Neural crest cell (in vitro differentiated cells): Measurements from ENCODE around the gene CCR7. TPM values are rescaled to one million over a fixed set of nuclear protein-coding genes. Genes with fewer than 3 reads are reported as not detected.

ENCODE experiments used
- DNase-seq: peaks from one replicate; pipeline ENCODE4 v3.0.0; 2021; ENCODE audit warnings: low read depth, mixed read lengths, low spot score
- H3K27ac Mint-ChIP-seq: one replicate; pipeline ENCODE4 v1.8.0; 2021; ENCODE audit warnings: mild to moderate bottlenecking, mixed read lengths; ENCODE audit not compliant: unreplicated experiment
- H3K27me3 Mint-ChIP-seq: 2 replicates; pipeline ENCODE4 v1.8.0; 2021; ENCODE audit warnings: low read depth, mild to moderate bottlenecking, mixed read lengths
- H3K36me3 Mint-ChIP-seq: 2 replicates; pipeline ENCODE4 v1.8.0; 2021; ENCODE audit warnings: low read depth, mild to moderate bottlenecking, mixed read lengths
- H3K4me1 Mint-ChIP-seq: 2 replicates; pipeline ENCODE4 v1.8.0; 2021; ENCODE audit warnings: mixed read lengths
- H3K4me3 Mint-ChIP-seq: one replicate; pipeline ENCODE4 v1.8.0; 2021; ENCODE audit warnings: mild to moderate bottlenecking, mixed read lengths
- H3K9me3 Mint-ChIP-seq: 2 replicates; pipeline ENCODE4 v1.8.0; 2021; ENCODE audit warnings: mixed read lengths
- CTCF ChIP-seq: fragments of 200-600 bp; sonication (generic); conservative IDR thresholded peaks from 2 replicates; pipeline ENCODE4 v1.5.0; 2021; ENCODE audit warnings: antibody characterized with exemption, mild to moderate bottlenecking
- total RNA-seq: library from RNA; stranded (reverse); gene quantifications from 2 replicates; pipeline ENCODE4 v1.2.1, GENCODE V29; 2021

The CCR7 gene
- total RNA-seq, 1 donor from 2014 or later: 0.33 TPM

- no peak for DNase-seq
- no peak overlapping the region for H3K27ac Mint-ChIP-seq
These were observed 53.5 kb downstream of the CCR7 start for GRCh38 chr17:40511667-40512220.

GRCh38 chr17:40511136-40511535 is 54.1 kb downstream of the CCR7 start:
- H3K9me3 Mint-ChIP-seq: no peaks in the 10 kb centered on the region
- peaks cover 6% of the 10 kb centered on the region for H3K27me3 Mint-ChIP-seq
- no peak overlapping the region for H3K27ac Mint-ChIP-seq
- no peaks in the 10 kb centered on the region for H3K4me1 Mint-ChIP-seq
- DNase-seq: no peak
- no peaks in the 10 kb centered on the region for H3K36me3 Mint-ChIP-seq
- no peak for TF ChIP-seq CTCF
- no peak overlapping the region for H3K4me3 Mint-ChIP-seq

More at GRCh38 chr17:40511667-40512220, 53.5 kb downstream of the CCR7 start:
- Mint-ChIP-seq H3K27me3 (peaks cover 6% of the 10 kb centered on the region), H3K9me3 (no peaks in the 10 kb centered on the region), H3K4me3 (no peak overlapping the region), H3K4me1 (no peaks in the 10 kb centered on the region), H3K36me3 (no peaks in the 10 kb centered on the region)
- no peak for TF ChIP-seq CTCF

- Mint-ChIP-seq H3K27ac (no peak overlapping the region), H3K9me3 (no peaks in the 10 kb centered on the region), H3K4me3 (no peak overlapping the region), H3K27me3 (peaks cover 6% of the 10 kb centered on the region), H3K4me1 (no peaks in the 10 kb centered on the region), H3K36me3 (no peaks in the 10 kb centered on the region)
- TF ChIP-seq CTCF: no peak
- no peak for DNase-seq
These were observed 55.0 kb downstream of the CCR7 start for GRCh38 chr17:40510328-40510648.

- Mint-ChIP-seq H3K27ac (no peak overlapping the region), H3K4me1 (no peaks in the 10 kb centered on the region), H3K4me3 (no peak overlapping the region), H3K27me3 (peaks cover 6% of the 10 kb centered on the region), H3K9me3 (no peaks in the 10 kb centered on the region), H3K36me3 (no peaks in the 10 kb centered on the region)
- DNase-seq: no peak
- no peak for TF ChIP-seq CTCF
These were observed 55.5 kb downstream of the CCR7 start for GRCh38 chr17:40509626-40510327.

- DNase-seq: no peak
- H3K4me3 Mint-ChIP-seq: no peak overlapping the region
- H3K36me3 Mint-ChIP-seq: no peaks in the 10 kb centered on the region
- no peaks in the 10 kb centered on the region for H3K4me1 Mint-ChIP-seq
- TF ChIP-seq CTCF: no peak
- no peaks in the 10 kb centered on the region for H3K27me3 Mint-ChIP-seq
- no peak overlapping the region for H3K27ac Mint-ChIP-seq
- H3K9me3 Mint-ChIP-seq: no peaks in the 10 kb centered on the region
These were observed 58.5 kb downstream of the CCR7 start for GRCh38 chr17:40506786-40507185.

Other genes with a start within 250 kb of the CCR7 start
- gene GJD3, start 200.7 kb downstream of the CCR7 start, total RNA-seq: 0.34 TPM in 1 of 2 replicates, not detected in the other
- 295 and 302 TPM in 2 replicates for gene TOP2A, start 147.6 kb downstream of the CCR7 start, total RNA-seq
- 56.1 and 56.7 TPM in 2 replicates for gene IGFBP4, start 122.0 kb downstream of the CCR7 start, total RNA-seq
- gene TNS4, start 63.8 kb downstream of the CCR7 start, total RNA-seq: not detected in 2 replicates
- 205 and 240 TPM in 2 replicates for gene SMARCE1, start 82.3 kb upstream of the CCR7 start, total RNA-seq
- gene KRT222, start 99.7 kb upstream of the CCR7 start, total RNA-seq: 0.23 TPM in 1 of 2 replicates, not detected in the other
- not detected in 2 replicates for gene KRT24, start 138.3 kb upstream of the CCR7 start, total RNA-seq
- not detected in 2 replicates for gene KRT25, start 189.9 kb upstream of the CCR7 start, total RNA-seq
- not detected in 2 replicates for gene KRT26, start 206.7 kb upstream of the CCR7 start, total RNA-seq
- gene KRT27, start 217.1 kb upstream of the CCR7 start, total RNA-seq: not detected in 2 replicates
- gene KRT28, start 234.5 kb upstream of the CCR7 start, total RNA-seq: not detected in 2 replicates